B cell (primary cell): ENCODE data around the gene EIF3D. TPM values are rescaled to one million over a fixed set of nuclear protein-coding genes. Genes with fewer than 3 reads are reported as not detected.

Source experiments
- ATAC-seq: fragments of 200-7000 bp; cut with Tn5 transposase; one replicate; pipeline ENCODE4 v1.10.0; 2021; ENCODE audit warnings: low read depth, mild to moderate bottlenecking, moderate number of reproducible peaks, moderate library complexity
- CTCF ChIA-PET: fragments of 350-600 bp; sonication (Branson Sonifier 250); formaldehyde crosslinking; loops from one replicate; lab custom pipeline; 2021; ENCODE audit warnings: antibody characterized with exemption, inconsistent platforms; lab: Charles Lee
- POLR2A ChIA-PET: fragments of 350-600 bp; sonication (Branson Sonifier 250); formaldehyde crosslinking; loops from one replicate; lab custom pipeline; 2021; ENCODE audit warnings: antibody characterized with exemption; lab: Charles Lee
- DNase-seq: peaks from one replicate; pipeline ENCODE4 v3.0.0; 2013
- H2AFZ ChIP-seq: 2 replicates; pipeline ENCODE4 v1.6.1; 2012; ENCODE audit warnings: mild to moderate bottlenecking, low read depth, low read length; ENCODE audit not compliant: insufficient read depth, poor library complexity, severe bottlenecking
- H3K27ac ChIP-seq, 2 donors: 1 replicate in 1 of 2; 2 replicates in 1 of 2; pipeline ENCODE4 v1.5.1; 2012 to 2013; ENCODE audit warnings: low read length in 2 of 2, mild to moderate bottlenecking in 2 of 2, moderate library complexity in 1 of 2
- H3K27me3 ChIP-seq, 4 experiments: fragments of 200-600 bp in 1 of 4; sonication (generic) in 1 of 4; replicated peaks in 1 of 4; 1 replicate in 2 of 4; 2 replicates in 2 of 4; pipeline versions ENCODE4 v1.6.1 to v1.7.0; 2013 to 2016; ENCODE audit warnings: low read length in 3 of 4, mild to moderate bottlenecking in 2 of 4, mixed read lengths in 1 of 4, moderate library complexity in 1 of 4; ENCODE audit not compliant: insufficient read depth in 4 of 4, control insufficient read depth in 3 of 4; ENCODE audit errors: control extremely low read depth in 1 of 4
- H3K36me3 ChIP-seq, 2 experiments: replicated peaks in 1 of 2; 1 replicate in 1 of 2; 2 replicates in 1 of 2; pipeline versions ENCODE4 v1.6.1 to v1.7.1; 2013; ENCODE audit warnings: low read length in 1 of 2; ENCODE audit not compliant: insufficient read depth in 2 of 2, control insufficient read depth in 1 of 2; ENCODE audit errors: control extremely low read depth in 1 of 2, extremely low read depth in 1 of 2
- H3K4me1 ChIP-seq, 2 donors: fragments of 200-600 bp in 1 of 2; sonication (generic) in 1 of 2; 1 replicate in 1 of 2; 2 replicates in 1 of 2; pipeline versions ENCODE4 v1.5.1 to v1.6.1; 2013 to 2017; ENCODE audit warnings: low read length in 2 of 2; ENCODE audit not compliant: control insufficient read depth in 2 of 2, insufficient read depth in 2 of 2
- H3K4me2 ChIP-seq: replicated peaks from 2 replicates; pipeline ENCODE3; 2012; ENCODE audit warnings: mild to moderate bottlenecking, low read depth, low read length; ENCODE audit not compliant: poor library complexity, severe bottlenecking
- H3K4me3 ChIP-seq, 5 experiments: fragments of 200-600 bp in 1 of 5; sonication (generic) in 1 of 5; 1 replicate in 3 of 5; 2 replicates in 2 of 5; pipeline versions ENCODE4 v1.5.1 to v1.7.0; 2011 to 2016; ENCODE audit warnings: low read length in 4 of 5, mild to moderate bottlenecking in 4 of 5, low read depth in 2 of 5, control low read depth in 1 of 5, moderate library complexity in 1 of 5; ENCODE audit not compliant: insufficient read depth in 1 of 5; ENCODE audit errors: control extremely low read depth in 1 of 5, extremely low read depth in 1 of 5
- H3K79me2 ChIP-seq: fragments of 200-600 bp; sonication (generic); one replicate; pipeline ENCODE4 v1.6.0; 2016; ENCODE audit warnings: low read length; ENCODE audit not compliant: control insufficient read depth, insufficient read depth
- H3K9ac ChIP-seq: fragments of 200-600 bp; sonication (generic); 2 replicates; pipeline ENCODE4 v1.6.1; 2017; ENCODE audit warnings: mild to moderate bottlenecking, low read length, moderate library complexity
- H3K9me3 ChIP-seq, 3 donors: one replicate each; pipeline versions ENCODE4 v1.6.1 to v1.7.1; 2013; ENCODE audit warnings: low read length in 2 of 3; ENCODE audit not compliant: control insufficient read depth in 2 of 3, insufficient read depth in 1 of 3; ENCODE audit errors: control extremely low read depth in 1 of 3
- H4K20me1 ChIP-seq: 2 replicates; pipeline ENCODE4 v1.6.0; 2012; ENCODE audit warnings: mild to moderate bottlenecking, low read length; ENCODE audit not compliant: insufficient read depth, control insufficient read depth, poor library complexity, severe bottlenecking
- H3K27ac Mint-ChIP-seq: one replicate; pipeline ENCODE4 v1.8.0; 2021; ENCODE audit warnings: mixed read lengths
- H3K27me3 Mint-ChIP-seq: one replicate; pipeline ENCODE4 v1.8.0; 2021; ENCODE audit warnings: mixed read lengths
- H3K4me1 Mint-ChIP-seq: one replicate; pipeline ENCODE4 v1.8.0; 2021; ENCODE audit warnings: mixed read lengths
- H3K4me3 Mint-ChIP-seq: one replicate; pipeline ENCODE4 v1.8.0; 2021; ENCODE audit warnings: mixed read lengths
- H3K9me3 Mint-ChIP-seq: one replicate; pipeline ENCODE4 v1.8.0; 2022; ENCODE audit warnings: mixed read lengths; ENCODE audit not compliant: insufficient read depth
- CTCF ChIP-seq: fragments of 200-600 bp; IDR thresholded peaks from one replicate; pipeline ENCODE4 v1.8.0; 2022; ENCODE audit warnings: antibody characterized with exemption, mild to moderate bottlenecking
- EZH2 ChIP-seq: IDR thresholded peaks from 2 replicates; pipeline ENCODE4 v1.6.1; 2012; ENCODE audit warnings: borderline replicate concordance, low read depth, mild to moderate bottlenecking, moderate library complexity, low read length; ENCODE audit not compliant: insufficient read depth, poor library complexity, severe bottlenecking
- WGBS: methylation state at CpG from one replicate; pipeline ENCODE4 v1.1.5; 2013; ENCODE audit warnings: missing lambda C conversion rate; ENCODE audit not compliant: insufficient coverage; 5-methylcytosine and 5-hydroxymethylcytosine counted together
- intact Hi-C: fragments of 100-400 bp; cut with micrococcal nuclease; formaldehyde crosslinking; loops from one replicate; pipeline ENCODE4 v1.10.0; 2022
- polyA plus RNA-seq: library from polyadenylated mRNA; depleted of rRNA; stranded (reverse); fragments of >200 nt; gene quantifications from 2 replicates; pipeline ENCODE4 v1.2.3, GENCODE V29; 2012
- total RNA-seq, 2 donors: library from RNA; stranded (reverse); fragments of 120-200 nt in 1 of 2; gene quantifications; 1 replicate in 1 of 2; 2 replicates in 1 of 2; pipeline versions ENCODE4 v1.2.3 to v1.2.4, GENCODE V29; 2013 to 2022

EIF3D gene
- total and polyA plus RNA-seq, 2 donors (not counting 1 experiment from before 2014, with no cell fraction given), result 274 to 324 TPM

- H3K4me3 Mint-ChIP-seq, result no peak overlapping the region
- POLR2A ChIA-PET, result no interaction called here
- no peaks in the 10 kb centered on the region for H3K9me3 Mint-ChIP-seq
- DNase-seq (peak; percentile 77), ATAC-seq (no peak)
- no peaks in the 10 kb centered on the region for H4K20me1 ChIP-seq
- peaks cover 0 to 4% (median 0%) of the 10 kb centered on the region in 3 donors for H3K9me3 ChIP-seq
- peaks cover 11 to 14% of the 10 kb centered on the region in 2 donors for H3K4me1 ChIP-seq
- no peaks in the 10 kb centered on the region for H3K27me3 Mint-ChIP-seq
- no peak overlapping the region for H3K27ac ChIP-seq
- H3K4me2 ChIP-seq, result no peak overlapping the region
- TF ChIP-seq EZH2 (no peak), CTCF (peak; percentile 74)
- CTCF ChIA-PET, result interaction anchor here (0.5 to 29.7 kb wide), 52 partner anchors 11 to 1181 kb away, joined by 3 to 607 read pairs (median 4); partner anchors contain the start of genes APOL2, APOL3 and FOXRED2
- WGBS, result 93% methylated on average over 6 of the region's 13 CpGs
- no peak overlapping the region for H3K4me3 ChIP-seq
- intact Hi-C loops, result loop anchor here (1.0 kb wide), 1 partner anchor 186 kb away; no protein-coding TSS in a partner anchor
- no peak overlapping the region for H2AFZ ChIP-seq
- H3K27me3 ChIP-seq, result no peaks in the 10 kb centered on the region
- no peaks in the 10 kb centered on the region for H3K36me3 ChIP-seq
- peaks cover 12% of the 10 kb centered on the region for H3K4me1 Mint-ChIP-seq
- no peaks in the 10 kb centered on the region for H3K79me2 ChIP-seq
- no peak overlapping the region for H3K9ac ChIP-seq
- H3K27ac Mint-ChIP-seq, result peak overlapping the region; percentile 38
These were observed 42.2 kb downstream of the EIF3D start for GRCh38 chr22:36486619-36487384.
